8988T (cell line): ENCODE results near the gene HMCN1.
A peak's percentile ranks its signal among the peaks of the same experiment; 100 is the strongest.

ENCODE experiments used
- DNase-seq: peaks from one replicate; pipeline ENCODE4 v3.0.0; 2011

Gene HMCN1

DNA sequence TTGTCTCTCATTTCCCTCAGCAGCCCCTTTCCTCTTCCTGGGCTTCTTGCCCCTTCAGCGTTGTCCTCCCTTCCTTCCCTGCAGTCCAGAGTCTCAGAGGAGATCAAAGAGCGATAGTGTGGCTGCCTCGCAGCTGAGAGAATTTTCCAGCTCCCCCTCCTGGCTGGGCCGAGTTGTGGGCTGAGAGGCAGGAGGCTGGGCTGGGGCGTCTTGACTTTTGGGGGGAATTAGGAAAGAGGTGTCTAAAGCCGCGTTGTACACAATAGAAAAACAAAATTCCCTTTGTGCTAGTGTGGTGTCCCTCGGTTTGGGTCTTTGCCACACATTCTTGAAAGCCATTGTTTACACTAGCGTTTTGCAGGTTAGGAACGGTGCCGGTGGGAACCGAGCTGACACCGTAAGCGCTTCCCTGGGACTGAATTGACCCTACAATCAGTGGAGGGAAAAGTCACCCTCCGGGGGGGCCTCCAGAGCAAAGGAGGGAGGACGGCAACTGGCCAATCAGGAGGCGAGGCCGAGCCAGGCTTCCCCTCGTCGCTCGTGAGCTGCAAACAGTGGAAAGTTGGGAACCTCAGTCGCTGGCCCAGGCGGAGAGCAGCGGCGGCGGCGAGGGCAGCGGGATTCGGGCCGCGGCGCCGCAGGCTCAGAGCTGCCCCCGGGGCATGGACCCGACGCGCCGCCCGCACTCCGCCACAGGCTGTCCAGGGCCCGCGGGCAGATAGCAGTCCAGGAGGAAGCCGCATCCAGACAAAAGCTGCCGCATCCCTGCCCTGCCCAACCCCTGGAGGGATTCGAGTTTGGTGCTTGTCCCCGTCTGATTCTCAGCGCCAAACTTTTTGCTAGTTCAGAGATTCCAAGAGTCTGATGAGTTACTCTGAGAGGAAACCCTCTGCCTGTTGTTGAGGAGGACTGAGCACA is at the start of gene HMCN1:
Gene HMCN1 (plus strand): TSS at position 574 of the 918 bp plus-strand sequence. CDS start 389 bp downstream, outside the sequence.
- DNase-seq: peak; percentile 14

DNA sequence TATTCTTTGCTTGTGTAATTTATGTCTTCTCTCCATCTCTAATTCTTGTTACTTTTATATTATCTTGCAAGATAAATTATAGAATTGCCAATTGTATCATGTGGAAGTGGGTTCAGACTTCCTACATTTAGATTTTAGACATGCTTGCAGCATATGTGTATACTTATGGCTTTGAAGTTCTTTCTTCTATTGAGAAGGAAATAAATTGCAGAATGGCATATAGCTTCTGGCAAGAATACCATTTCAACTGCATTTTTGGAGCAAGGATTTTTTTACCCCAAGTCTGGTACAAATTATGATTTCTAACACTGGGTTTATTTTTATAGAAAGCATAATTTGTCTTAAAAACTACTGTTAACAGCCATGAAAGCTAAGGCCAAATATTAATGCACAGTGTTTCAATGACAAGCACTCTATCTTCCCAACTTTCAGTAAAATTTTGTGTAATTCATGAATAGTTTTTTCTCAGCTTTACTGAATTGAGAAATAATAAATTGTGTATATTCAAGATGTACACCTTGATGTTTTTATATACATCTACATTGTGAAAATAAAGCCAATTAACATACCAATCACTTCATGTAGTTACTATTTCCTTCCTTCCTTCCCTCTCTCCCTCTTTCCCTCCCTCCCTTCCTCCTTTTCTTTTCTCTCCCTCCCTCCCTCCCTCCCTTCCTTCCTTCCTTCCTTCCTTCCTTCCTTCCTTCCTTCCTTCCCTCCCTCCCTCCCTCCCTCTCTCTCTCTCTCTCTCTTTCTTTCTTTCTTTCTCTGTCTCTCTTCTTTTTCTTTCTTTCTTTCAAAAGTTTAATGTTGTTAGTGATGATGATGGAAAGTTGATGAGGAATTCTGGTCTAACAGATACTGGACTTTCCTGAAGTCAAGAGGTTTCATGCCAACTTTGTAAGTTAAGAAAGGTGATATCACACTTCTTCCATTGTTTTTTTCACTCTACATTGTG is 47.1 kb upstream of the HMCN1 start:
- no peak for DNase-seq

DNA sequence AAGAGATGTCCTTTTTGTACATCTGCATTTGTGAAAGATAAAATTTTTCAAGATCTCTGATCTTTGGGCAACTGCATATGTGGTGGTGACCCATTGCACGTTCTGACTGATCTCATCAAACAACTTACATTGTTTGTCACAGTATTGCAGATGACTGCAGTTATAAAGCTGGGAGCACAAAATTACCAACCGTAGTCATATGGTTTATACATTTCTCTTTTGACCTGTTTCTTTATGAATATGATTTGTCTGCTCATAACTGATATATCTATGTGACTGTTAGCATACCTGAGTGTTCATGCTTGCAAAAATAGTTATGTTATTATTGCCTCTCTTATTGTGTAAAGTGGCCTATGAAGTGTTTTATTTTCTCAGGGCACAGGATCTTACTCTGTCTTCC is 43.7 kb upstream of the HMCN1 start:
- DNase-seq: no peak

DNA sequence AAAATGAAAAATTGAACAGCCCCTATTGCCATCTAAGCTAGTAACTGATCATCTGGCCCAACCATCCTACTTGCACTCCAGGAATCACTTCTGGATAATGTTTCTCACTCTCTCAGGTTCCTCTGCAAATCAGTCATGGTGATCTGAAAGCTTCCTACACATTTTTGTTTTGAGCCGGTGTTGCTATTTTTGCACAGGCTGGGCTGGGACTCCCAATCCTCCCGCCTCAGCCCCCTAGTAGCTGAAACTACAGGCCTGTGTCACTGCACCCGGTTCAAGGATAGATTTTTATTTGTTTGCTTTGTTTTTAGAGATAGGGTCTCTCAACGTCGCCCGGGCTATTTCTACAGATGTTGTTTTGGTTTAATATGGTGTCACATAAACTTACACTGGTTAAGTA is 40.5 kb upstream of the HMCN1 start:
- DNase-seq: no peak

DNA sequence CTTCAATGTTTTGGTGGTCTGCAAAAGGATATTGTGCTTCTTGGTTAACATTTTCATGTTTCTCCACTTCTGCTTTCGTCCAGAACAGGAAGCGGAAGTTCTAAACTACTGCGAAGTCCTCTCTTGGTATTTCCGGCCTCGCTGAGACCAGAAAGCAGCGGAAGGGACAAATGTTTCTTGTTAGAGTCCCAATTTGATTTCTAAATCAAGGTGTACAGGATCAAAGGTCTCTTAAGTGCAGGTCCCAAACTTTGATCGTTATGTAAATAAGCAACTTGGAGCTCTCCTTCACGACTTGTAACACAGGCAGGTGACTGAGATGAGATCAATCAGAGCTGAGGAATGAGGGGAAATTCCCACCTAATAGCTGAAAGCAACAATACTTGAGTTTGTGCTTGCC is 40.1 kb upstream of the HMCN1 start:
- DNase-seq: no peak

DNA sequence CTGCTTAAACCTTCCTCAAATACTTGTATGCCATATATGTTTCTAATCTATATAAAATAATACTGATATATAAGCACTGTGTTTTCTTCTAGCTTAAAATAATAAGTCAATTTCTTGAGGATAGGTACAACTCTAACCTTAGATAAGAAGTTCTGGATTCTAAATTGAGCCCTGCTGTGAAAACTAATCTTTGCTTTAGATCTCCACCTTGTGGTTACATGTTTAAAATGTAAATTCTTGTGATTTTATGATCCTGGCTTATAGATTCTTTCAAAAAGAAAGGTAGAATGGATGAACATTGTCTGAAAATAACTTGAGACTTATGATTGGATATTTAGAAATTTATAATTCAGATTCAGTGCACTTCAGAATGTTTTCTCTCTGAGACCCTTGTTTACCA is 38.9 kb upstream of the HMCN1 start:
- DNase-seq: no peak

DNA sequence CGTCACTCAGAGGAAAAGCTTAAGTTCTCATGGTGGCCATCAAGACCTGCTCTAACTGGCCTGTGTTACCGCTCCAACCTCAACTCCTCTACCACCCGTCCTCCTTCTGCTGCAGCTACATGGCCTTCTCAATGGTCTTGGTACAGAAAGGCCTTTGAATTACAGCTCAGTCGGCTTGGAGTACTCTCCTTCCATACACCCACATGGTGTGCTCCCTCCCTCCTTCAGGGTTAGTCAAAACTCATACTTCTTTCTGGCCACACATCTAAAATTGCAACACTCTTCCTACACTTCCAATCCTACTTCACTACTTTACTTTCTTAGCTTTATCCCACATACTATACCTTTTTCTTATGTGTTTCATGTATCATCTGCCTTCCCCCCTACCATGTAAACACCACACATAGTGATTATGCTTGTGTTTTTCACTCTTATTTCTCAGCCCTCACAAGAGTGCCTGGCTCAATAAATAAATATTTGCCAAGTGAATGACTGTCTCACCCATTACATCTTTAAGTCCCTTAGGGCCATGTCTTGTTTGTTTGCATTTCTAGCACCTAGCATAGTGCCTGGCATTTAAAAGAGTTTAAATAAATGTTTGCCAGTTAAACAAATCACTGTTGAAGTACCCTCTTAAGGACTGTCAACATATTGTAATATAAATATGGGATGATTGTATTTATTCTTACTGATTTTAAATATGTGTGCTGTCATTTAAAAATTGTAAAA is 37.6 kb upstream of the HMCN1 start:
- no peak for DNase-seq

DNA sequence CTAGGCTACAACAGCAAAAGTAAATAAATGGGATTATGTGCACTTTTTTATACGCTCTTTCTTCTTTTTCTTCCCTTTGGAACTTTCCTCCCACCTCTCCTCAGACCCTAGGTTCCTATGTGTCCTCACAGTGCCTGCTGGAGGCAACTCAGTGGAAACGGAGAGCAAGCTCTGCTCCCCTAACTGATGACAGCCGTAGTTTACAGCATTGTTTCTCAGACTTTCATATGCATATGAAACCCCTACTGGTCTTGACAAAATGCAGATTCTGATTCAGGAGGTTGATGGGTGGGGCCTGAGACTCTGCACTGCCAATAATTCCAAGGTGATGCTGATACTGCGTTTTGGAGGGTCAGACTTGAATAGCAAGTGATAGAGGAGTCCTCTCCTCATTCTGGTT is 34.3 kb upstream of the HMCN1 start:
- no peak for DNase-seq

DNA sequence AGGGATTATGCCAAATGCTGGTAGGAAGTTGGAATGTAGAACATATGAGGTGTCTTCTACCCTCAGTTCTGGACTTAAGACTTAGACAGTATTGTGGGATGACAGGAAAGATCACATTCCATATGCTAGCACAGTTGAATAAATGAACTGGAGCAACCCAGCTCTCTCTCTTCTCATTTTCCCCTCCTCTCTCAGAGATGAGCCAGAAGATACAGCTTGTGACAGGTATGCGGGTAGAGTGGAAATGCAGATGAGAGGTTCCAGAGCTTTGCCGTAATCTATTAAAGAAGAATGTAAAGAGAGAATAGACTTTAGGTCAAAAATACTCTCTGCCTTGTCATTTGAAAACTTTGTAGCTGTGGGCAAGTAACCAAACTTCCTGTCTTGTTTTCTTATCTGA is 32.5 kb upstream of the HMCN1 start:
- DNase-seq: no peak

DNA sequence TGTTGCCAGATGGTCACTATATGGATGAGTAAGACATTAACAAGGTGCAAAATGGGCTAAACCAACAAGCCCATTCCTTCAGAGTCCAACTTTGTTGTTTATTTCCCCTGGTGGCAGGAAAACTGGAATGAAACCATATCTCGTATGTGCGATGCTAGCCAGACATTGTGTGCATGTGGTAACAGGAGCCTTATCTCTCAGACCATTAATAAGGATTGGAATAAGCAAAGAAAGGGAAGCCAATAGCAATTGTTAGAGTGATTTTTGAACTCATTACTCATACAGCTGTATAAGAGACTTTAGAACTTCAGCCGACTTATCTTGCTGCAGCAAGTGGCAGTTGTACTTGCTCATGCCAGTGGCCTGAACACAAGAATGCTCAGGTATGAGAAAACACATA is 30.0 kb upstream of the HMCN1 start:
- DNase-seq: no peak

DNA sequence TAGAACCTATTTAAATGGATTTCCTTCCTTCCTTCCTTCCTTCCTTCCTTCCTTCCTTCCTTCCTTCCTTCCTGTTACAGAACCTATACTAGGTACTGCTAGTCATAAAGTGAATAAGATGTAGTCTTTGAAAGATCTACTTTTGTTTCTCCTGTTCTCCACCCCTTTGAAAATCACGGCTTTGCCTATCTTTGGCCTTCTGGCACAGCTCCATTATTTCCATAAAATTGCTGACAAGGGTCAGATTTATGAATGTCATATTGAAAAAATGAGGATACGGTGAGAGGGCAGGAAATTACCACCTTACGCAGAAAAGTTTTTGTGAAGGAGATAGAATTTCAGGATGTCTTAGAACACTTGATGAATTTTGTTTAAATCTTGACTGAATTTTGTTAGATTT is 18.1 kb upstream of the HMCN1 start:
- no peak for DNase-seq

DNA sequence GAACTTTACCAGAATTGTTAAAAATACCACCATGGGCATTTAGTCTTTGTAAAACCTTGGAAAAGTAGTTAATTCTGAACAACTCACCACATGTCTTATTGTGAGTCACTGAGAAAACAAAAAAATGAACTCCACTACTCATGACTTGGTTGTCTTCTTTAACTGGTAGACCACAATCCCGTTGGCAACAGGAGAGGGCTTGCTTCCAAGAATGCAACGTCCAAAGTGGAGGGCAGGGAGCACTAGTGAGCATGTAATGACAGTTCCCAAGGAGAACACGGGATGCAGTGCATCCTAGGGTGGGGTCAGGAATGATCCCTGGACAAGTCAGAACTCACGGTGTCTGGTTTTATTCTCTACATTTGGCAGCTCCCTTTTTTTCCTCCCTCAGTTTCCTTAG is 15.2 kb upstream of the HMCN1 start:
- no peak for DNase-seq

DNA sequence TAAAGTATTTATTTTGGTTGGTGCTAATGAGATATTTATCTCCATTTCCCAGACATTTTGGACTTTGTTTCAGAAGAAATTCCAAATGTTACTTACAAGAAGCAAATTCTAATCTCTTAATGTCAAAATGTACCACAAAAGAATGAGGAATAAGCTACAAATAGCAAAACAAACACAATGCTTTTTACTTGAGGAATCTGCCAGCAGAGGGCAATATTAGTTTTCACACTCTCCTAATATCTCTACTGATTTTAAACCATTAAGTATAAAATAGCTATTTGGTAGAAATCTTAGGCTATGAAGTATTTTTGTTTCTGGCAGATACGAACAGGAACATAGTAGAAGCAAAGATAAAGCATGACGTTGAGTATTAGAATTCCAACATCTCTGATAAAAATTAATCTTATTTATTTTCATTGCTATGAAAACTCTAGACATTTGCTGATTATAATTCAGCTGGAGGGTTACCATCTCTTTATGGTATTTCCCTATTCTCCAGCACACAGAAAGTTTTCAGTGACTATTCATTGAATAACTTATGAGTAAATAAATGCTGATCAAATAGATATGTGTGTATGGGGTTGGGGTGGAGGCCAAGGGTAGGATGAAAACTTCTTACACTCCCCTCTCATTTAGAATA is 13.4 kb upstream of the HMCN1 start:
- DNase-seq: no peak

DNA sequence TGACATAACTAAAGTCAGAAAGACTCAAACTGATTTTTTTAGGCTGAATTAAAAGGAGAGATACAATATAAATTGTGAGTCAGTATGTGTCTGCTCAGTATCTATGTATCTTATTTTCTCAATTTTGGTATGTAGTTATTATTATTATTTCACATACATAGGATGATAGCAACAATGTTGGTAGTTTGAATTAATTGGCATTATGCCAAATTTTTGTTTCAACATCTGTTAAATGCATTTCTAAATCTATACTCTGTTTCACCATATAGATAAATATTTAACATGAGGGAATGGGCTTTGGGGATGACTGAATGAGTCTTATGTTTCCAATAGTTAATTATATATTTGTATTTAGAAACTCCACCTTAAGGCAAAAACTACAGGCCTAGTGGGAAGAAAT is 12.6 kb upstream of the HMCN1 start:
- no peak for DNase-seq

DNA sequence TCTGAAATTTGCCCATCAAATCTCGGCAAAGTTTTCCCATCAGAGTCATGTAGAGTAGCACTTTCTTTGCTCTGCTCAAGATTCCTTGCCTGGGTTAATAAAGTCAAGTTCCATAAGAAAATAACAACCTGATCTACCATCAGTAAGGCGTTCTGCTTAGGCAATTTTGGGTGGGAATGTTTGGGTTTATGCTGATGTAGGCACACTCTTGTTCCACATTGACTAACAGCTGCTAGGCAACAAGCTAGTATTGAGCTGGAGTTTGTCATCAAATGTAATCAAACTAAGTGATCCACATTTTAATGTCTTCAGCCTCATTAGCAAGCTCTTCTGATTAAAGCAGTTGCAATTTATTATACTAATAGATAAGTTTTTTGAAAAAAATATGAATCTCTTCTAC is 12.1 kb upstream of the HMCN1 start:
- DNase-seq: no peak

DNA sequence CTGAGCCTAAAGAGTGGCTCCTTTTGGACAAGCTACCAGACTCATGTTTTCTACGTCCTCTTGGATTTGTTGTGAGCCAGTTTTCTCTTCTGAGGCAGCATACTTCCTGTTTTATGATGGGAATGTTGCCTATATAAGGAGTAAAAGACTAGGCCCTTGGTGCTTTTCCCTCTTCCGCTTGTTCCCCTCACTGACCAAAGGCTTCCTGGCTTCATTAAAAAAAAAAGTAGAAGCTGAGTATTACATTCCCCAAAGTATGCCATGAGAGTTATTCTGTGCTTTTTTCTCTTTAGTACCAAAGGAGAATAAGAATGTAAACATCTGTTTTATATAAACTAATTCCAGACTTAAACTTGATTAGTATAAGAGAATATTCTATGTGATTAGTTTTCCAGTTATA is 6.5 kb upstream of the HMCN1 start:
- no peak for DNase-seq

DNA sequence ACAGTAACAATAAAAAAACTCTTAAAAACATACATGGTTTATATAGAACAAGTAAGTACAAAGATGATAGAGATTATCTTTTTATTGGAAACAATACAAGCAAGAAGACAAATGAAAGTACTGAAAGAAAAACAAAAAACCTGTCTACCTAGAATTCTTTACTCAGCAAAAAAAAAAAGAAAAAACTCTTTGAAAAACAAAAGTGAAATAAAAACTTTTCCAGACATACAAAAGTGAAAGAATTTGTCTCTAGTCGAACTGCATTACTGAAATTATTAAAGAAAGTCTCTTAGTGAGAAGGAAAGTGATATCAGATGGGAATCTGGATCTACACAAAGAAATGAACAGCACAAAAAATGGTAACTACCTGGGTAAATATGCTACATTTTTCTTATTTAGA is 2.7 kb upstream of the HMCN1 start:
- DNase-seq: no peak

DNA sequence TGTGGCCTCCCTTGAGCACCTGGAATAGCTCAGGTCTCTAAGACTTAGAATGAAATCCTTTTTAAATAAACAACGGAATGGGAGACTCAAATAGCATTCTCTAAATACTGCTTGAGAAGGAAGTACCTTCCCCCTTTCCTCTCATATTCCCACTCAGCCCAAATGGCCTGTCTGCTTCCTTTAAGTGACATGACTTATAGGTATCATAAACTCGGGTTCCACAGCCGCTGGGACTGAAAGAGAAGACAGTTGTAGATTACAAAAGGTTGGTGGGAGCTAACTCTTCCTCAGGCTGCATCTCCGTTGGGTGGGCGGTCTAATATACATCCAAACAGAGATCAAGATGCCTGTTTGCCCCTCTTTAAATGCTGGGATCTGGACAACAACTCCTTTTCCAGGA is 1.2 kb upstream of the HMCN1 start:
- DNase-seq: no peak

DNA sequence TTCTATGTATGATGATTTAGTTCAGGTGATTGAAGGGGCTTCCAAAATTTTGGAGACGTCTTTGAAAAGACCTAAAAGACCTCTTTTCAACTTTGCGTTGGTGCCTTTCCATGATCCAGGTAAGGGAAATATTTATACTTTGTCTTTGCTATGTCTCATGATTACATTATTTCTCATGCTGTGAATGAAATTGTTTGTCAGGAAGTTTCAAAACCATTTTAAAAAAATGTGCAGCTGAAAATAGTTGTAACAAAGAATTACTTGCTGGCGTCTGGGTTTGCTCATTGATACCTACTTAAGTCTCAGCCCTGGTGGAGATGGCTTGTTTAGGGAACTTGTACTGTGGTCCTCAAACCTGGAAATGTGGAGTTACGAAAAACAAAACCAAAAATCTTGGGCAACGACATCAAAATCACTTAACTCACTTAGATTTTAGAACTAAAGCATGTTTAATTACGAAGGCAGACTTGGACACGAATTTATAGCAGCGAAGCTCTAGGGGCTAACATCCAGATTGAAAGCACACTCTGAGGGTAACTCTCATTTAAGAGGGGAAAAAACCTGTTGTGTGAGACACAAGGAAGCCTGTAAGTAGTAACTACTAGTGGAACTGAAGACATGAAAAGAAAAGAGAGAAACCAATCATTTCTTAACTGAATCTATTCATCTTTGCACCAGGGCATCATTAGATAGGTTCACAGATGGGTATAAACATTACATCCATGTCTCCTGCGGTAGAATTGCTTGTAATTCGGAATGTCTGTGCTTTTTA is 924 bp downstream of the HMCN1 start:
- DNase-seq: no peak

DNA sequence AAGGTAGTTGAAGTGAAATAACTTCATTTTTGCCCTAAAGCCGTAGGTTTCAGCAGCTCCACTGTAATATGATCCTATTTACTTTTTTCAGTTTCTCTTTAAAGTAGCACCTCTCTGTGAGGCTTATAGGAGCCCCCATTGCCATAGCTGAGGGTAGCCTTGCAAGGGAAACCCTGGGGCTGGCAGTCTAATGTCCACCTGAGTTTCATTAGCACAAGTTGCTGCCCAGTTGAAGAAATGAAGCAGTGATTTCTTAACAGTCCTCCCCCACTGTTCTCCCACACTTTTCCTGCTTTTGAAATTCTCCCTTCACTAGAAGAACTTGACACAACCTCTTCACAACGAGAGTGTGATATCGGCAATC is 1.5 kb downstream of the HMCN1 start:
- DNase-seq: no peak

DNA sequence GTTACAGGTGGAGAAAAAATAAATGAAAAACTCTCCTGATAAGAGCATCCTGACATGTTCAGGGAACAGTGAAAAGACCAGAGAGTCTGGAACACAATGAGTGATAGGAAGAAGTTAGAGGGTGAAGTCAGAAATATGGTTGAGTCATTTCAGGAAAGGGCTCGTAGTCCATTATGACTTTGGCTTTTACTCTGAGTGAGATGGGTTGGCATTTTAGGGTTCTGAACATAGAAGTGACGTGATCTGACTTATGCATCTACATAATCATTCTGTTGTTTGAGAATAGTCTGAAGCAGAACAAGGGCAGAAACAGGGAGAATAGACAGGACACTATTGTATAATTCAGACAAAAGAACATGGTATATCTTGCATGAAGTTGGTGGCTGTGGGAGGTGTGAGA is 5.8 kb downstream of the HMCN1 start:
- DNase-seq: no peak

DNA sequence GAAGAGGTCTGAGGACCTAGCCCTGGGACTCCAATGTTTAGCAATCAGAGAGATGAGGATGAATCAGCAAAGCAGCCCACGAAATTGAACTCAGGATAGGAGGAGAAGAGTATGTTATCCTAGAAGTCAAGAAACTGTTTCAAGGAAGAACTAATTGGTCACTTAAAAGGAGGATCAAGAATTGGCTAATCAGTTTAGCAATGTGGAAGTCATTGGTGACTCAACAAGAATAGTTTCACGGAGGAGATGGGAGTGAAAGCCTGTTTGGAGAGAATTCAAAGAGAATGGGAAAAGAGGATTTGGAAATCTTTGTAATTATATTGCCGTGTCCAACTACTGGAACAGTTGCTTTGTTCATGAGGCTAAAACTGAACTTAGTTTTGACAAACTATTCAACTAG is 7.4 kb downstream of the HMCN1 start:
- no peak for DNase-seq
